Endodermal cell (in vitro differentiated cells): Measurements from ENCODE around the gene GALNT18. TPM values are rescaled to one million over a fixed set of nuclear protein-coding genes. Genes with fewer than 3 reads are reported as not detected.
A peak's percentile ranks its signal among the peaks of the same experiment; 100 is the strongest.

Experiments used
- DNase-seq: peaks from one replicate; pipeline ENCODE4 v3.0.0-alpha.2; 2017
- H3K27ac ChIP-seq: 2 replicates; pipeline ENCODE4 v1.5.1; 2013; ENCODE audit warnings: mild to moderate bottlenecking, low read depth, low read length, moderate library complexity
- H3K27me3 ChIP-seq: 2 replicates; pipeline ENCODE4 v1.6.1; 2013; ENCODE audit warnings: mild to moderate bottlenecking, low read length, moderate library complexity; ENCODE audit not compliant: insufficient read depth, control insufficient read depth, poor library complexity, severe bottlenecking
- H3K36me3 ChIP-seq: 2 replicates; pipeline ENCODE4 v1.7.0; 2013; ENCODE audit warnings: mild to moderate bottlenecking, low read length, moderate library complexity; ENCODE audit not compliant: control insufficient read depth, insufficient read depth
- H3K4me1 ChIP-seq: one replicate; pipeline ENCODE4 v1.7.0; 2013; ENCODE audit warnings: low read length; ENCODE audit not compliant: control insufficient read depth, insufficient read depth
- H3K4me3 ChIP-seq: 2 replicates; pipeline ENCODE4 v1.5.1; 2013; ENCODE audit warnings: mild to moderate bottlenecking, low read length, moderate library complexity
- H3K9ac ChIP-seq: 2 replicates; pipeline ENCODE4 v1.6.1; 2013; ENCODE audit warnings: mild to moderate bottlenecking, low read length, moderate library complexity; ENCODE audit not compliant: poor library complexity, severe bottlenecking; ENCODE audit errors: extremely low read depth
- H3K9me3 ChIP-seq: 2 replicates; pipeline ENCODE4 v1.6.1; 2013; ENCODE audit warnings: mild to moderate bottlenecking, low read length, moderate library complexity; ENCODE audit not compliant: control insufficient read depth
- H3K27ac Mint-ChIP-seq: 2 replicates; pipeline ENCODE4 v1.8.0; 2020; ENCODE audit warnings: mixed read lengths
- H3K27me3 Mint-ChIP-seq: 2 replicates; pipeline ENCODE4 v1.8.0; 2021; ENCODE audit warnings: mild to moderate bottlenecking, mixed read lengths; ENCODE audit not compliant: insufficient read depth
- H3K36me3 Mint-ChIP-seq: 2 replicates; pipeline ENCODE4 v1.8.0; 2020; ENCODE audit warnings: low read depth, mixed read lengths
- H3K4me1 Mint-ChIP-seq: 2 replicates; pipeline ENCODE4 v1.8.0; 2020; ENCODE audit warnings: mixed read lengths
- H3K4me3 Mint-ChIP-seq: 2 replicates; pipeline ENCODE4 v1.8.0; 2020; ENCODE audit warnings: mild to moderate bottlenecking, moderate library complexity, mixed read lengths
- H3K9me3 Mint-ChIP-seq: 2 replicates; pipeline ENCODE4 v1.8.0; 2020; ENCODE audit warnings: mild to moderate bottlenecking, mixed read lengths
- WGBS, 2 experiments: methylation state at CpG; one replicate each; pipeline versions ENCODE4 v1.1.5 to v1.1.7; 2013; ENCODE audit warnings: missing lambda C conversion rate in 2 of 2, mixed read lengths in 1 of 2; ENCODE audit not compliant: insufficient coverage in 1 of 2, insufficient read length in 1 of 2; 5-methylcytosine and 5-hydroxymethylcytosine counted together
- total RNA-seq, 2 donors: library from RNA; stranded (reverse); fragmentation: NEBNext Ultra II Directional in 1 of 2; extraction: Animal tissue kit (Norgen Biotek cat#: 25700) in 1 of 2; gene quantifications; 2 replicates in 1 of 2; 3 replicates in 1 of 2; pipeline ENCODE4 v1.2.1, GENCODE V29; 2021
- TF ChIP-seq, protein P1 (sequence below): fragments of 200-600 bp; sonication (generic); conservative IDR thresholded peaks from 2 replicates; pipeline ENCODE4 v1.5.0; 2021; ENCODE audit warnings: antibody characterized with exemption, mild to moderate bottlenecking

The GALNT18 gene
- total RNA-seq, 2 donors from 2014 or later = 5.1 to 9.9 TPM

GRCh38 chr11:11618973-11619435 is 2.8 kb downstream of the GALNT18 start:
- TF ChIP-seq, protein P1, sequence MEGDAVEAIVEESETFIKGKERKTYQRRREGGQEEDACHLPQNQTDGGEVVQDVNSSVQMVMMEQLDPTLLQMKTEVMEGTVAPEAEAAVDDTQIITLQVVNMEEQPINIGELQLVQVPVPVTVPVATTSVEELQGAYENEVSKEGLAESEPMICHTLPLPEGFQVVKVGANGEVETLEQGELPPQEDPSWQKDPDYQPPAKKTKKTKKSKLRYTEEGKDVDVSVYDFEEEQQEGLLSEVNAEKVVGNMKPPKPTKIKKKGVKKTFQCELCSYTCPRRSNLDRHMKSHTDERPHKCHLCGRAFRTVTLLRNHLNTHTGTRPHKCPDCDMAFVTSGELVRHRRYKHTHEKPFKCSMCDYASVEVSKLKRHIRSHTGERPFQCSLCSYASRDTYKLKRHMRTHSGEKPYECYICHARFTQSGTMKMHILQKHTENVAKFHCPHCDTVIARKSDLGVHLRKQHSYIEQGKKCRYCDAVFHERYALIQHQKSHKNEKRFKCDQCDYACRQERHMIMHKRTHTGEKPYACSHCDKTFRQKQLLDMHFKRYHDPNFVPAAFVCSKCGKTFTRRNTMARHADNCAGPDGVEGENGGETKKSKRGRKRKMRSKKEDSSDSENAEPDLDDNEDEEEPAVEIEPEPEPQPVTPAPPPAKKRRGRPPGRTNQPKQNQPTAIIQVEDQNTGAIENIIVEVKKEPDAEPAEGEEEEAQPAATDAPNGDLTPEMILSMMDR = peak; percentile 70
- WGBS, 2 experiments = 15 to 40% methylated on average over 3 to 4 of the region's 4 CpGs
- Histone ChIP-seq H3K27ac (no peak overlapping the region), H3K9ac (no peak overlapping the region), H3K4me3 (no peak overlapping the region), H3K9me3 (no peaks in the 10 kb centered on the region), H3K36me3 (no peaks in the 10 kb centered on the region), H3K4me1 (peaks cover 11% of the 10 kb centered on the region), H3K27me3 (peaks cover 69% of the 10 kb centered on the region)
- H3K4me3 Mint-ChIP-seq = no peak overlapping the region
- H3K27me3 Mint-ChIP-seq = peaks cover 84% of the 10 kb centered on the region
- H3K9me3 Mint-ChIP-seq = no peaks in the 10 kb centered on the region
- peak; percentile 63 for DNase-seq
- no peaks in the 10 kb centered on the region for H3K36me3 Mint-ChIP-seq
- H3K4me1 Mint-ChIP-seq = peaks cover 16% of the 10 kb centered on the region
- no peak overlapping the region for H3K27ac Mint-ChIP-seq

GRCh38 chr11:11615086-11615485 is 6.7 kb downstream of the GALNT18 start:
- Mint-ChIP-seq H3K27me3 (peaks cover 93% of the 10 kb centered on the region), H3K9me3 (no peaks in the 10 kb centered on the region), H3K4me3 (no peak overlapping the region), H3K4me1 (peaks cover 2% of the 10 kb centered on the region), H3K27ac (no peak overlapping the region), H3K36me3 (no peaks in the 10 kb centered on the region)
- Histone ChIP-seq H3K4me1 (no peaks in the 10 kb centered on the region), H3K27ac (no peak overlapping the region), H3K4me3 (no peak overlapping the region), H3K27me3 (peaks cover 90% of the 10 kb centered on the region), H3K36me3 (no peaks in the 10 kb centered on the region), H3K9ac (no peak overlapping the region), H3K9me3 (no peaks in the 10 kb centered on the region)
- 83 to 92% methylated on average over 3 of the region's 4 CpGs for WGBS, 2 experiments
- TF ChIP-seq, protein P1 = no peak
- DNase-seq = no peak

GRCh38 chr11:11612439-11612838 is 9.4 kb downstream of the GALNT18 start:
- Histone ChIP-seq H3K36me3 (no peaks in the 10 kb centered on the region), H3K9me3 (no peaks in the 10 kb centered on the region), H3K4me1 (no peaks in the 10 kb centered on the region), H3K27me3 (peaks cover 90% of the 10 kb centered on the region), H3K27ac (no peak overlapping the region), H3K4me3 (no peak overlapping the region), H3K9ac (no peak overlapping the region)
- Mint-ChIP-seq H3K9me3 (no peaks in the 10 kb centered on the region), H3K4me3 (no peak overlapping the region), H3K4me1 (peaks cover 2% of the 10 kb centered on the region), H3K36me3 (no peaks in the 10 kb centered on the region), H3K27ac (no peak overlapping the region), H3K27me3 (peaks cover 94% of the 10 kb centered on the region)
- TF ChIP-seq, protein P1 = no peak
- 94 to 97% methylated on average over 4 of the region's 4 CpGs for WGBS, 2 experiments
- DNase-seq = no peak
